ENCODE results near the gene POR.

POR gene

DNA sequence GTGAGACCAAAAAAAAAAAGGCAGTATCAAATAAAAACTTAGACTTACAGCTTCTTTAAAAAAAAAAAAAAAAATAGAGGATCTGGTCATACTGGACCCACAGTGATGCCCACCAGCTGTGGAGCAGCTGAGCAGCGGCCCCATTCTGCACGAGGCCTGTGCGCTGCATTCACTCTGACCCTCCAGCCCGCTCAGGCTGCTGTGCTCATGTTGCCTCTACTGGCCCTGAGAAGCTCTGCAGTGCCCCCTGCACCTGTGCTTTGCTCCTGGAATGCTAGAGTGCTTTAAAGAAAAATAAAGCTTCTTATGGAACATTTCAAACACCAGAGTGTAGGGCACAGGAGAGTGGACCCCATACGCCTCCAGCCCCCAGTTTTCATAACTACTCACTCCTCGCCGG, 46.3 kb downstream of the POR start:
- no peak overlapping the region for H3K4me3 ChIP-seq (ENCODE audit: control insufficient read depth, low read depth, low read length)
- DNase-seq (ENCODE audit: low read depth), result no peak
- TF ChIP-seq, protein P1, sequence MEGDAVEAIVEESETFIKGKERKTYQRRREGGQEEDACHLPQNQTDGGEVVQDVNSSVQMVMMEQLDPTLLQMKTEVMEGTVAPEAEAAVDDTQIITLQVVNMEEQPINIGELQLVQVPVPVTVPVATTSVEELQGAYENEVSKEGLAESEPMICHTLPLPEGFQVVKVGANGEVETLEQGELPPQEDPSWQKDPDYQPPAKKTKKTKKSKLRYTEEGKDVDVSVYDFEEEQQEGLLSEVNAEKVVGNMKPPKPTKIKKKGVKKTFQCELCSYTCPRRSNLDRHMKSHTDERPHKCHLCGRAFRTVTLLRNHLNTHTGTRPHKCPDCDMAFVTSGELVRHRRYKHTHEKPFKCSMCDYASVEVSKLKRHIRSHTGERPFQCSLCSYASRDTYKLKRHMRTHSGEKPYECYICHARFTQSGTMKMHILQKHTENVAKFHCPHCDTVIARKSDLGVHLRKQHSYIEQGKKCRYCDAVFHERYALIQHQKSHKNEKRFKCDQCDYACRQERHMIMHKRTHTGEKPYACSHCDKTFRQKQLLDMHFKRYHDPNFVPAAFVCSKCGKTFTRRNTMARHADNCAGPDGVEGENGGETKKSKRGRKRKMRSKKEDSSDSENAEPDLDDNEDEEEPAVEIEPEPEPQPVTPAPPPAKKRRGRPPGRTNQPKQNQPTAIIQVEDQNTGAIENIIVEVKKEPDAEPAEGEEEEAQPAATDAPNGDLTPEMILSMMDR (conservative IDR thresholded peaks at IDR 0.05; ENCODE audit: control insufficient read depth, insufficient read depth, low read depth, low read length), result no peak

DNA sequence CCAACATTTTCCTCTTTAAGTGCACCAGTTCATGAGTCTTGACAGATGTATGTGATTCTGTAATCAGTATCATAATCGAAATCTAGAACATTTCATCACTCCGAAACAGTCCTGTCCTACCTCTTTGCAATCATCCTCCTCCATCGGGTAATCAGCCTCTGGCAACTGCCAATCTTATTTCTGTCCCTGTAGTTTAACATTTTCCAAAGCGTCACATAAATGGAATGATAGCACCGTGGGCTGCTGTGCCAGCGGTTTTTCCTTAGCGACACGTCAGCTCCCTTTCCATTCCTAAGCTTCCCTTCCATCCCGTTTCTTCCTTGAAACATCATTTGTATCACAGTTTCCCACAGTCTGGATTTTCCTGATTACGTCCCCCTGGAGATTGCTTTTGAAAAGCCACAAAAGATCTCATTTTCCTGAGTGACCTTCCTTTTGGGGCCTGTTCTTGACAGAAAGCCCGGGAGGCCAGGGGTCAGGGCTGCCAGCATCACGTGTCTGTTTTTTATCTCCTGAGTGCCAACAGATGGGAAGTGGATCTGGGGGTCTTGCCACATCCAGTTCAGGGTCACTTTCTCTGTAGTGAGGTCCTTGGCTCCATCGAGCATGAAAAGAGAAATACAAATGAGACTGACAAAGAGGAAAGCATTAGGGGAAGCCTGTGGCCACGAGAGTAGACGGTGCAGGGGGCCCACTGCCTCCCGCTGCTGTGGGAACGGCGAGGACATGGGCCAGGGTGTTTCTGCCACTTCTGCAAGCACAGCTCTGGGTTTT, 47.8 kb downstream of the POR start:
- H3K4me3 ChIP-seq (ENCODE audit: control insufficient read depth, low read depth, low read length), result no peak overlapping the region
- TF ChIP-seq, protein P1 (conservative IDR thresholded peaks at IDR 0.05; ENCODE audit: control insufficient read depth, insufficient read depth, low read depth, low read length), result no peak
- peak; percentile 93 for DNase-seq (ENCODE audit: low read depth)

DNA sequence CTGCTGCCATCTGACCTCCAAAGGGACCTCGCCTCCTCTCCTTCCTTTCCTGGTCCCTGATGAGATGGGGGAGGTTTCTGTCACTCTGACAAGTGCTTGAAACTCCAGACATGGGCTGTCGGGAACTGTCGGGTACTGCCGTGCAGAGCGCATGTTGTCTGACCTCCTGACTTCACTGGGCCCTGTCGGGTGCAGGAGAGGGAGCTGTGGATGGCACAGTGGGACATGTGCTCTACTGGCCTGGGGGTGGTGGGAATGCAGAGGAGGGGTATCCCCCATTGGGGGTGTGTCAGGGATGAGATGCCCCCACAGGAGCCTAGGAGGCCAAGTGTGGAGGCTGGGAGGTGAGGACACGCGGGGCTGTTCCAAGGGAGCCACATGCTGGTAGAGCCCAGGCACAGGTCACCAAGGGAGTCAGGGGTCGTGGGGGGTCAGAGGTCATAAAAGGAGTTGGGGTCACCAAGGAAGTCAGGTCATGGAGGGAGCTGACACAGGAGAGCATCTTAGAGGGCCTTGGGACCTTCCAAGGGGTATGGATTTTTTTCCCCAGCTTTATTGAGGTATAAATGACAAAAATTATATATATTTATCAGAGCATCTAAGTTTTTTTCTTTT, 48.5 kb downstream of the POR start:
- TF ChIP-seq, protein P1 (conservative IDR thresholded peaks at IDR 0.05; ENCODE audit: control insufficient read depth, insufficient read depth, low read depth, low read length), result no peak
- no peak for DNase-seq (ENCODE audit: low read depth)
- H3K4me3 ChIP-seq (ENCODE audit: control insufficient read depth, low read depth, low read length), result no peak overlapping the region

DNA sequence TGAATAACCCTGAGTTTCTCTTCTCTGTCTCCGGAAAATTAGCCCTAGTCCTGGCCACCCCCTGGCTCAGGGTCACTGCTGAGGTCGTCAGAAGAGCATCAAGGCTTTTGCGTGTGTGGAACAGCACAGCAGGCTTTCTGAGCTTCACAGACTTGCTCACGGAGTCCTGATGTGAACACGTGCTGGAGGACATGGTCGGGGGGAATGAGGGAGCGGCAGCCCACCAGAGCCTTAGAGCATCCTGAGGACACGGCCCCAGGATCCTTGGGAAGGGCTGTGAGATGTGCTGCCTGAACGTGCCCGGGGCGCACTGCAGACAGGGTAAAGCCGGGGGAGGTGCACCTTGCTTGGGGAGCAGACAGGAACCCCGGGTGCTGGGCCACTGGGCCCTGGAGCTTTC, 50.7 kb downstream of the POR start:
- TF ChIP-seq, protein P1 (conservative IDR thresholded peaks at IDR 0.05; ENCODE audit: control insufficient read depth, insufficient read depth, low read depth, low read length), result no peak
- no peak overlapping the region for H3K4me3 ChIP-seq (ENCODE audit: control insufficient read depth, low read depth, low read length)

DNA sequence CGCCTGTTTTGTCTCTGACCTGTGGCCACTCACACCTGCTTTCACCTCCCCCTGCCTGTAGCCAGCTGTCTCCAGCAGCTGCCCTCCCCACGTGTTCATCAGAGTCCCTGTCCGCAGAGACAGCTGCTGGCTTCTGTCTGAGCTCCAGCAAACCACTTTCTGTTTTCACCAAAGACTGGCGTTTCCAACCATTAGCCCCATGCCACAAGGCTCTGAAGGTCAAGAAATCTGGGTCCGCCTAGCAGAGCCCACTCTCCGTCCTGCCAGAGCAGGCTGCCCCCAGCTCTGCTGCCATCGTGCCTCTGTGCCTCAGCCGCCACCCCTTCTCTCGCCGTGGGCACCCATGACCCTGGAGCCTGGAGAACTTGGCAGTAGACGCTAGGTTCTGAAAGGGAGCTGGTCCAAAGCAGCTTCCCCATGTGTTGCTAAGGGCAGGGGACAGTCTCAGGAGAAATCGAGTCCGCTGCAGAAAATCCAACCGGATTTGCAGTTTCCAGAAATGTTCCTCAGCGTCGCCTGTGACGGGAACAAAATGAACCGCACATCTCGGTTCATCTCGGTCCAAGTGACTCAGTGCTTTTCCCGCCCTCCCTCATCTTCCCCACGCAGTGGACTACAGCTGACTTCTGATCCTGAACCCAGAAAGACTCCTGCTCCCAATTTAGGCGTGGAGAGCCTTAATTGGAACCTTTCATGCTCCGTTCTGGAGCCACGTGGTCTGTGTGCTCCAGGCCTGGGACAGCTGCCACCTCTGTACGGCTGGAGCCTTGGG, 51.4 kb downstream of the POR start:
- TF ChIP-seq, protein P1 (conservative IDR thresholded peaks at IDR 0.05; ENCODE audit: control insufficient read depth, insufficient read depth, low read depth, low read length), result no peak
- DNase-seq (ENCODE audit: low read depth), result peak; percentile 97
- no peak overlapping the region for H3K4me3 ChIP-seq (ENCODE audit: control insufficient read depth, low read depth, low read length)

More for the DNA sequence above, 50.7 kb downstream of the POR start:
- DNase-seq (ENCODE audit: low read depth), result no peak

DNA sequence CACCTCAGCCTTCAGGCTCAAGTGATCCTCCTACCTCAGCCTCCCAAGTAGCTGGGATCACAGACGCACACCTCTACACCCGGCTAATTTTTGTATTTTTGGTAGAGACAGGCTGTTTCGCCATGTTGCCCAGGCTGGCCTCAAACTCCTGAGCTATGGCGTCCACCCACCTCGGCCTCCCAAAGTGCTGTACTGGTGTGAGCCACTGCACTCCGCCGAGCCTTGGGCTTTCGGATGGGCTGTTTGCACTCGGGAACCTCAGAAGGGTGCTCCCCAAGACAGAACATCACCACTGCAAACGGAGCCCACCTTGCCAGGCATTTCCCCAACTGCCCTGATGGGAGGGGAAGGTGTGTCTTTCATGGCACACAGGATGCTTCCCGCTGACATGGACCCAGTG, 52.1 kb downstream of the POR start:
- no peak for DNase-seq (ENCODE audit: low read depth)
- no peak overlapping the region for H3K4me3 ChIP-seq (ENCODE audit: control insufficient read depth, low read depth, low read length)
- TF ChIP-seq, protein P1 (conservative IDR thresholded peaks at IDR 0.05; ENCODE audit: control insufficient read depth, insufficient read depth, low read depth, low read length), result no peak

All from fibroblast of mammary gland (primary cell).